Measurements from ENCODE around the gene CDC42SE2. TPM values are rescaled to one million over a fixed set of nuclear protein-coding genes. Genes with fewer than 3 reads are reported as not detected.
A peak's percentile ranks its signal among the peaks of the same experiment; 100 is the strongest.

Gene CDC42SE2
- total RNA-seq, 6 experiments from 2014 or later: 10.3 to 19.8 (median 15.0) TPM

DNA sequence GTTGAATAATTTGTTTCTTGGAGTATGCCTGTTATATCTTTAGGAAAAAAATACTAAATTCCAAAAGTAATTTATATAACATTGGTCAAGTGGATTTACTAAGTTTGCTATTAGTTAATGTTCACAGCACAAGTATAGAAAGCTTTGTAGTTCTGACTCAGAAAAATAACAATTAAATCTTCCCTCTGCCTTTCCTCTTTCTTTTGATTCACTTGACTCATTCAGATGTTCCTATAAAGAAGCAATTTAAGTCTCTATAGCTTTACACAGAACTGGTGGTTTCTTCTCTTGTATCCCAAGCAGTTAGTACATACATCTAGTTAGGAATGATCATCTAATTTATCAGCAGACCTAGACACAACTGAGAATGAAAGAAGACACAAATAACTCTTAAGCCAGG, 4.5 kb upstream of the CDC42SE2 start:
- no peak for TF ChIP-seq POLR2A (IDR thresholded peaks at IDR 0.05)
- TF ChIP-seq, protein P1, sequence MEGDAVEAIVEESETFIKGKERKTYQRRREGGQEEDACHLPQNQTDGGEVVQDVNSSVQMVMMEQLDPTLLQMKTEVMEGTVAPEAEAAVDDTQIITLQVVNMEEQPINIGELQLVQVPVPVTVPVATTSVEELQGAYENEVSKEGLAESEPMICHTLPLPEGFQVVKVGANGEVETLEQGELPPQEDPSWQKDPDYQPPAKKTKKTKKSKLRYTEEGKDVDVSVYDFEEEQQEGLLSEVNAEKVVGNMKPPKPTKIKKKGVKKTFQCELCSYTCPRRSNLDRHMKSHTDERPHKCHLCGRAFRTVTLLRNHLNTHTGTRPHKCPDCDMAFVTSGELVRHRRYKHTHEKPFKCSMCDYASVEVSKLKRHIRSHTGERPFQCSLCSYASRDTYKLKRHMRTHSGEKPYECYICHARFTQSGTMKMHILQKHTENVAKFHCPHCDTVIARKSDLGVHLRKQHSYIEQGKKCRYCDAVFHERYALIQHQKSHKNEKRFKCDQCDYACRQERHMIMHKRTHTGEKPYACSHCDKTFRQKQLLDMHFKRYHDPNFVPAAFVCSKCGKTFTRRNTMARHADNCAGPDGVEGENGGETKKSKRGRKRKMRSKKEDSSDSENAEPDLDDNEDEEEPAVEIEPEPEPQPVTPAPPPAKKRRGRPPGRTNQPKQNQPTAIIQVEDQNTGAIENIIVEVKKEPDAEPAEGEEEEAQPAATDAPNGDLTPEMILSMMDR (IDR thresholded peaks at IDR 0.05): no peak
- DNase-seq (no peak), ATAC-seq (no peak)
- no peaks in the 10 kb centered on the region for H3K27me3 ChIP-seq
- no peaks in the 10 kb centered on the region for H3K36me3 ChIP-seq
- no peak overlapping the region for H3K4me3 ChIP-seq
- intact Hi-C loops (cut with DNase I): no loop called here
- H3K9me3 ChIP-seq: no peaks in the 10 kb centered on the region
- H3K4me1 ChIP-seq: no peaks in the 10 kb centered on the region
- no peak overlapping the region for H3K27ac ChIP-seq

DNA sequence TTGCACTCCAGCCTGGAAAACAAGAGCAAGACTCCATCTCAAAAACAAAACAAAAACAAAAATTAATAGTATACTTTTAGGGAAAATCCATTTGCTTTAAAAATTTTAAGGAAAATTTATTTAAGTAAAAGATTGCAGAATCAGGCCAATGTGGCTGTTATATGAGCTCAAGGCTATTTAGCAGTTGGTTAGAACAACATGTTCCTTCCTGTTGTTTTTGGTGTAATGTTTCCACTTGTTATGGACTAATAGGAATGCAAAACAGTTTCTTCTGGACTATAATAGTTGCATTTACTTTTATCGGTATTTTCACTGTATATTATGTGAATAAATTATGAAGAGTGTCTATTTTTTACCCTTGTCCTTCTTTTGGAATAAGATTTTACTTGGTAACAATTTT, 3.0 kb upstream of the CDC42SE2 start:
- Histone ChIP-seq H3K27ac (no peak overlapping the region), H3K4me3 (no peak overlapping the region), H3K36me3 (no peaks in the 10 kb centered on the region), H3K9me3 (no peaks in the 10 kb centered on the region), H3K4me1 (peaks cover 0 to 4% (median 0%) of the 10 kb centered on the region in 4 donors), H3K27me3 (no peaks in the 10 kb centered on the region)
- TF ChIP-seq POLR2A (IDR thresholded peaks at IDR 0.05): no peak
- TF ChIP-seq, protein P1 (IDR thresholded peaks at IDR 0.05): no peak
- no peak for DNase-seq
- intact Hi-C loops (cut with DNase I): no loop called here
- ATAC-seq: no peak
- whole genome bisulfite sequencing (ENCODE audit: insufficient coverage, low coverage, low lambda C conversion rate, missing lambda C conversion rate): 38% methylated on average over 1 of the region's 1 CpG

- Histone ChIP-seq H3K27ac (no peak overlapping the region), H3K36me3 (no peaks in the 10 kb centered on the region), H3K4me1 (peaks cover 0 to 7% (median 0%) of the 10 kb centered on the region in 4 donors), H3K9me3 (no peaks in the 10 kb centered on the region), H3K27me3 (no peaks in the 10 kb centered on the region), H3K4me3 (no peak overlapping the region)
- ATAC-seq: no peak
- 73% methylated on average over 6 of the region's 6 CpGs for WGBS (ENCODE audit: insufficient coverage, low coverage, low lambda C conversion rate, missing lambda C conversion rate)
- intact Hi-C loops (cut with DNase I): no loop called here
- DNase-seq: no peak
- TF ChIP-seq POLR2A (IDR thresholded peaks at IDR 0.05): no peak
- TF ChIP-seq, protein P1 (IDR thresholded peaks at IDR 0.05): no peak
Measured at GRCh38 chr5:131261483-131261882, 2.4 kb upstream of the CDC42SE2 start.

DNA sequence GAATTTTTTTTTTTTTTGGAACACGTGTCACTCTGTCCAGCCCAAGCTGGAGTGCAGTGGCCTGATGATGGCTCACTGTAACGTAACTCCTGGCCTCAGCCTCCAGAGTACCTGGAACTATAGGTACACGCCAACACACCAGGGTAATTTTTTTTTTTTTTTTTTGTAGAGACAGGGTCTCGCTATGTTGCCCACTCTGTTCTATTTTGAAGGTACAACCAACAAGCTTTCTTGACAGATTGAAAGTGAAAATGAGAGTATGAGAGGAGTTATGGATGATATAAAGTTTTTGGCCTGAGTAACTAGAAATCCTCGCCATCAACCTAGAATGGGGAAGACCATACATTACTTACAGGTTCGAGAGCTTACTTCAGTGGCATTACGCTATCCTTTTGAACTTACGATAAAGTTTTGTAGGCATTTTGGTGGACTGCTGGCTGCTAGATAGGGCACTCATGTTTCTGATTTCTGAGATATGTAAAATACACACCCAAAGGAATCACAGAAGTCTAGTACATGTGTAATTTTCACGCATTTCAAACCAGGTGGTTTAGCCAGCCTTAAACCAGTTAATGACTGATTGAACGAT, 806 bp upstream of the CDC42SE2 start:
- no peaks in the 10 kb centered on the region for H3K27me3 ChIP-seq
- H3K4me1 ChIP-seq: peaks cover 0 to 7% (median 0%) of the 10 kb centered on the region in 4 donors
- ATAC-seq (peak in 2 of 4 donors; percentile 1 to 8), DNase-seq (no peak)
- intact Hi-C loops (cut with DNase I): no loop called here
- peak overlapping the region; percentile 87 to 95 (median 91) for H3K27ac ChIP-seq
- H3K4me3 ChIP-seq: peak overlapping the region; percentile 76 to 93 (median 86)
- 12% methylated on average over 10 of the region's 10 CpGs for WGBS (ENCODE audit: insufficient coverage, low coverage, low lambda C conversion rate, missing lambda C conversion rate)
- no peaks in the 10 kb centered on the region for H3K9me3 ChIP-seq
- TF ChIP-seq, protein P1 (IDR thresholded peaks at IDR 0.05): no peak
- TF ChIP-seq POLR2A (IDR thresholded peaks at IDR 0.05): no peak
- H3K36me3 ChIP-seq: no peaks in the 10 kb centered on the region

All from right lobe of liver (tissue), 6 donors.